Spleen (tissue), 7 donors: ENCODE data around the gene MISP.

Source experiments
- POLR2A ChIP-seq, 3 donors: fragments of 450-650 bp; IDR thresholded peaks; one replicate each; pipeline ENCODE4 v1.5.1; 2017; ENCODE audit warnings: antibody characterized with exemption in 3 of 3, mild to moderate bottlenecking in 1 of 3
- POLR2AphosphoS5 ChIP-seq, 3 donors: sonication (generic); formaldehyde crosslinking; IDR thresholded peaks; one replicate each; pipeline ENCODE4 v1.5.1; 2017; ENCODE audit warnings: antibody characterized with exemption in 3 of 3
- TF ChIP-seq, protein P1 (sequence below), 11 experiments: fragments of 200-600 bp in 7 of 11; fragments of 450-650 bp in 4 of 11; sonication (generic) in 4 of 11; IDR thresholded peaks in 8 of 11; conservative IDR thresholded peaks in 3 of 11; 1 replicate in 7 of 11; 2 replicates in 4 of 11; pipeline versions ENCODE4 v1.4.0 to v1.8.0; 2016 to 2021; ENCODE audit warnings: antibody characterized with exemption in 11 of 11, inconsistent platforms in 4 of 11, mild to moderate bottlenecking in 1 of 11
- donor health status: DM: no; HTN: no; CAD: no; lungs with moderate emphysema.
- donor health status: DM: no; HTN: no; CAD: no.
- donor health status: DM: no; HTN: no; CAD: no.

DNA sequence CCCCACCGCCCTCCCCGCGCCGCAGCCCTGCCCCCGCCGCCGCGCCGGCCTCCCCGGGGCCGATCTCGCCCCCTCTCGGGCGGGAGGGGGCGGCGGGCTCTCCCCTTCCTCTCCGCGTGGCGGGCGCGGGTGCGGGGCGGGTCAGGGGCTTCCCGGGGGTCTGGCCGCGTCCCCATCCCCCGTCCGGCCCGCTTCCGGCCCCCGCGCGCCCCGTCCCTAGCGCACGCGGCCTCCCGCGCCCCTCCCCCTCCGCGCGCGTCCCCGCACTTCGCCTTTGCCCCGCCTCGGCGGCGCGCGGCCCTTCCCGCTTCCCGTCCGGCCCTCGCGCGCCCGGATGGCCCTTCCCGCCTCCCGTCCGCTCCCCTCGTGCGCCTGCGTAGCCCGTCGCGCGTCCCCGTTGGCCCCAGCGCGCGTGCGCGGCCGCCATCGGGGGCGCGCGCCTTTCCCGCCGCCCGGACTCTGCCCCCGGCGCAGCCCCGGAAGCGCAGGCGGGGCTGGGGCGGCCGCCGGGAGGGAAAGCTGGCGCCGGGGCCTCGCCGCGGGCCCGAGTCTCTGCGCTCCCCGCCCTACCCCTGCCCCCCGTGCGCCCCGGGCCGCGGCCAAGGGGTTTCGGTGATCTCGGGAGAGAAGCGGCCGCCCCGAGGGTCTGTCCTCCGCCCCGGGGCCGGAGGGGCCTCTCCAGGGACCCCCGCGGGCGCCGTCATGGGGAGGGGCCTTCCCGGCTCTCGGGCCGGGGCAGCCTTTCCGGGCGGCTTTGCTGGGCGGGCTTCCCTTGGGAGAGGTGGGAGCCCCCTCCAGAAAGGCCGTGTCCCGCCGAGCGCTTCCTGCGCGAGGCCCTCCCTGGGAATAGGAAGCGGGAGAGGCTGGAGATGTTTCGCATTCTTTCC is 46.9 kb downstream of the MISP start:
- TF ChIP-seq, protein P1, sequence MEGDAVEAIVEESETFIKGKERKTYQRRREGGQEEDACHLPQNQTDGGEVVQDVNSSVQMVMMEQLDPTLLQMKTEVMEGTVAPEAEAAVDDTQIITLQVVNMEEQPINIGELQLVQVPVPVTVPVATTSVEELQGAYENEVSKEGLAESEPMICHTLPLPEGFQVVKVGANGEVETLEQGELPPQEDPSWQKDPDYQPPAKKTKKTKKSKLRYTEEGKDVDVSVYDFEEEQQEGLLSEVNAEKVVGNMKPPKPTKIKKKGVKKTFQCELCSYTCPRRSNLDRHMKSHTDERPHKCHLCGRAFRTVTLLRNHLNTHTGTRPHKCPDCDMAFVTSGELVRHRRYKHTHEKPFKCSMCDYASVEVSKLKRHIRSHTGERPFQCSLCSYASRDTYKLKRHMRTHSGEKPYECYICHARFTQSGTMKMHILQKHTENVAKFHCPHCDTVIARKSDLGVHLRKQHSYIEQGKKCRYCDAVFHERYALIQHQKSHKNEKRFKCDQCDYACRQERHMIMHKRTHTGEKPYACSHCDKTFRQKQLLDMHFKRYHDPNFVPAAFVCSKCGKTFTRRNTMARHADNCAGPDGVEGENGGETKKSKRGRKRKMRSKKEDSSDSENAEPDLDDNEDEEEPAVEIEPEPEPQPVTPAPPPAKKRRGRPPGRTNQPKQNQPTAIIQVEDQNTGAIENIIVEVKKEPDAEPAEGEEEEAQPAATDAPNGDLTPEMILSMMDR (IDR thresholded peaks at IDR 0.05 in 8 of 11, conservative IDR thresholded peaks at IDR 0.05 in 3 of 11), result peak in 1 of 11 experiments; percentile 1
- TF ChIP-seq POLR2A (IDR thresholded peaks at IDR 0.05) (peak in 1 of 3 donors; percentile 84), POLR2AphosphoS5 (IDR thresholded peaks at IDR 0.05) (peak in 2 of 3 donors; percentile 76 to 84)
